Ureter (tissue), 1 donor: ENCODE data around the gene SEC24B. TPM values are rescaled to one million over a fixed set of nuclear protein-coding genes. Genes with fewer than 3 reads are reported as not detected.

ENCODE experiments used
- DNase-seq: peaks from one replicate; pipeline ENCODE4 v3.0.0-alpha.2; 2020; ENCODE audit warnings: low spot score
- total RNA-seq: library from RNA; stranded (reverse); gene quantifications from one replicate; pipeline ENCODE4 v1.2.4, GENCODE V29; 2023
- donor health status: DM: yes; HTN: yes; CAD: no.

The SEC24B gene
- total RNA-seq, result 45.2 TPM

GRCh38 chr4:109433205-109434006 is at the start of gene SEC24B:
TSS of gene SEC24B (plus strand) at chr4:109433815. CDS start at chr4:109433870, 55 bp downstream.
- DNase-seq, result peak; percentile 93

DNA sequence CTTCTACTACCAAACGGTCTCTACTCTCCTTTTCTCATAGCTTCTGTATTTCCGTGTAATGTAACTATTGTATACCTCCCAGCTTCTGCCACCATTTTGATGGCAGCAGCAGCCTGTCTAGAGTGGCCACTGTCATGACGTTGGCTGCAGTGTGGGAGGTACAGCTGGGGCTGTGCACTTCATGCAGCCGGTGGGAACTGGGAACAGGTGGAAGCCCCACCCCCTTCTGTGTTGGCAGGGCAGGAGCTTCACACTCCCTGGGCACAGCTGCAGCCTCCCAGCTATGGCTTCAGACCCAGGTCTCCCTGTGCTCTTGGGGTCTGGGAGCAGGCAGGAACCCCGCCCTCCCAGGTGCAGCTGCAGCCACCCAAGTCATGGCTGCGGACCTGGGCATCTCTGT is 49.8 kb upstream of the SEC24B start:
- DNase-seq, result no peak

- no peak for DNase-seq
Measured at GRCh38 chr4:109385260-109385659, 48.4 kb upstream of the SEC24B start.

GRCh38 chr4:109389369-109390114 is 44.1 kb upstream of the SEC24B start:
- no peak for DNase-seq

DNA sequence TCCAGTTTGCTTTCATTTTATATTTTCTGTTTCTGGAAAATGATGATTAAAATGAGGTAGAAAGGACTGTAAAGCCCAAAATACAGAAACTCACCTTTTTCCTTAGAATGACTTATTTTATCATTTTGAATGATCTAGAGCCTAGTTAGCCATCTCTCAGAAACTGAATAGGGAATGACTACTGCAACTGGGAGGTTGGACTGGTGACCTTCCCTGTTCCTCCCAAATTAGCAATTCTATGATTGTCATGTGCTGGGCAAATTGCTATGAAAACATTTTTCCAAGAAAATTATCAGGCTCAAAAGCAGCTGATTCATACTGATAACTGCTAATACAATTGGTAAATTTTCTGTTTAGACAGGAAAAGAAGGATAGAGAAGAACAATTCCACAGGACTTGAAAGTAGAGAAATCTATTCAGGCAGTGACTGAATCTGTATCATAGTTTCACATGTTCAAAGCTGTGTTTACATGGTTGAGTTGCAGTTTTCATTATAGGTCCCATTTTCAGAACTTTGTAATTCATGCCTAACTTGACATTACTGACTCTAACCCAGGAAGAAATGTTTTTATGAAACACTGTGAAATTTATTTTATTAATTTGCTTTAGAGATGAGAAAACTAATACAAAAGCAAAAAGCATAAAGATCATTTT is 43.4 kb upstream of the SEC24B start:
- DNase-seq, result no peak

- DNase-seq, result no peak
Measured at GRCh38 chr4:109395694-109396093, 37.9 kb upstream of the SEC24B start.

DNA sequence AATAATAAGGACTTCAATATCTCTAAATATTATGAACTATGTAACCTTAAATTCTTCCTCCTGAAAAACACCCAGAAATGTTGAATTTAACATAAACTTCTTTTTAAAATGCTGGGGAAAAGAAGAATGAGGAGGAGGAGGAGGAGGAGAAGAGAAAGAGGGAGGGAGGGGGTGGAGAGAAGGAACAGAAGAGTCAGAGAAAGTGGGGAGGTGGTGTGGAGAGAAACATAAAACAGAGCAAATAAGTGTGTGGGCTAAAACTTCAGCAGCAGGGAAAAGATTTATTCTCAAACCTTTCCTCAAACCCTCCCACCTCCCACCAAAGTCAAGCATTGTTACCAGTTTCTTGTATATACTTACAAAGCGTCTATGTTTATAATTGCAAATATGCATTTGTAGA is 34.7 kb upstream of the SEC24B start:
- no peak for DNase-seq

DNA sequence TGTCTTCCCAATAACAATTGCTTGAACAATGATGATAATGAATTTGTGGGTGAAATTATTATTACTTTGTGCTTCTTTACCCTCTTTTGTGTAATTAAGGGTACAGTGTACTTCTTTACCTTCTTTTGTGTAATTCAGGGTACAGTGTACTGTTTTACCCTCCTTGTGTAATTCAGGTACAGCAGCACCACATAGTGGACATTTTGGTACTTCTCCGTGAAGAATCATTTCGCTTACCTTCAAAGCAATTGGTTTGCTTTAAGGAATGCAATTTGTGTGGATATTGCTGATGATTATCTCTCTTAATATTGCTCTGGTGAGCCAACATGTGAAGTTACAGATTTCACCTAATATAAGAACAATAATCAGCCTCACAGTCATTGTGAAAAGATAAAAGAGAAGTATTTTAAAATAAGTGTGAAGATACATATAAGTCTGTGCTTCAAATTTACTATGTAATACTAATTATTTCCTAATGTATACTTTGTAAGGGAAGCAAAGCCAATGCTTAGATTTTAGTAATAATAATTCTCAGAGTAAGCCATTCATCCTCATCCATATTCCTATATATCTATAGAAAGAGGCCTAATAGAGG is 27.2 kb upstream of the SEC24B start:
- no peak for DNase-seq

- DNase-seq, result no peak
Measured at GRCh38 chr4:109407027-109407737, 26.4 kb upstream of the SEC24B start.

- DNase-seq, result no peak
Measured at GRCh38 chr4:109408711-109409110, 24.9 kb upstream of the SEC24B start.

DNA sequence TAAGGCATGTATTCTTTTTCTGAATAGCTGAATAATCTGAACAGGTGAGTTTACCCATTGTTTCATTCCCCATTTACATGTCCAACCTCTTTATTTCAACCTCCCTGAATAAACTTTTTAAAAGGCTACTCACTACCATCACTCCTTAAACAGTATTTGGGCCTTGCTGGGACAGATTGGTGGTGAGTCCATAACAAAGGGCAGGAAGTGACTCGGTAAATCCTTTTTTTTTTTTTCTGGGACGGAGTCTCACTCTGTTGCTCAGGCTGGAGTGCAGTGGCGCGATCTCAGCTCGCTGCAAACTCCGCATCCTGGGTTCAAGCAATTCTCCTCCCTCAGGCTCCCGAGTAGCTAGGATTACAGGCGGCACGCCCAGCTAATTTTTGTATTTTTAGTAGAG is 23.4 kb upstream of the SEC24B start:
- no peak for DNase-seq

DNA sequence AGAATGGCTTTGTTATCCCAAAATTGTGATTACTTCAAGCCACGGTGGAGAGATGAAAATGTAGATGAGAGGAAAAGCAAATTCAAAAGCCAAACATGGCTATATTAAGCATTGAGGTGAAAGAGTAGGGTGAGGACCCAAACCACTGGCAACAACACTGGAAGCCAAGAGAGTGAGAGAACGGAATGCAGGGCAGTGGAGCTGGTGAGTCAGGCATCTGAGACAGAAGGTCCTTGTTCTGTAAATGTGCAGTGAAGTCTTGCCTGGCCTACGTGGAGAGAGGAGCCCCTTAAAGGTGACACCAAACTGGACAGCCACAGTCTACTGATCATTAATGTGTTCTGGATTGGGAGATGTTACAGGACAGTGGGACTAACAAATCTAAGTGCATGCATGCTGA is 22.8 kb upstream of the SEC24B start:
- no peak for DNase-seq

DNA sequence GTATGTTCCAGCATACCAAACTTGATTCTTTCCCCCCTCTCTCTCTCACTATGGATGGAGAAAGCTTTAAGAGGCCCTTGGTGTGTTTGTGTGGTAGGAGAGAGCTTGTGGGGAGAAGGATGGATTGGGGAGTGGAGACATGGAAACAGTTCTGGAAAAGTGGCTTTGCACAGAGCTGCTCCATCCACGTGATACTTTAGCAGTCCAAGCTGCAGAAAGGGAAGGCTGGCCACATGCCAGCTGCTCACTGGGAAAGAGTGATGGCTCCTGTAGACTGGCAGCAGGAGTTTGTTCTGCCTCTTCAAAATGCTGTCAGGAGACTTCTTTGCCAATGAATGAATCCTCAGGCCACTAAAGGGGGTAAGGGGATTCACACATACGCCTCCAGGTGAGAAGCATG is 21.7 kb upstream of the SEC24B start:
- no peak for DNase-seq

- DNase-seq, result no peak
Measured at GRCh38 chr4:109412776-109413175, 20.8 kb upstream of the SEC24B start.

- DNase-seq, result no peak
Measured at GRCh38 chr4:109414938-109415337, 18.7 kb upstream of the SEC24B start.

DNA sequence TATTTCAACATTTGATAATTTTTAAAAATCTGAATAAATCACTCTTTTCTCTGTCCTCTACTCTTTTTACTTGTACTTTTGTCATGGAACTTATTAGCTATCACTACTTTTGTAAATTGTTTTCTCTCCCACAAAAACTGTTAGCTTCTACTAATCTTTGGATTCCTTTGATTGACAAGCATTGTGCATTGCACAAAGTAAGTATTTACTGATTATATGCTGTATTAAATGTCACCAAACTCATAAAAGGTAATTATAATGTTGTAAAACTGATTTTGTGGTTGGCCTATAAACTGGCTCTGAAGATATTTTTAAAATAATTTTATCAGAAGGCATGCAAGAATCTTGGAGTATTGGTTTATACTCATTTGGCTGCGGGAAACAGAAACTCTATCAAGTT is 15.0 kb upstream of the SEC24B start:
- DNase-seq, result no peak

DNA sequence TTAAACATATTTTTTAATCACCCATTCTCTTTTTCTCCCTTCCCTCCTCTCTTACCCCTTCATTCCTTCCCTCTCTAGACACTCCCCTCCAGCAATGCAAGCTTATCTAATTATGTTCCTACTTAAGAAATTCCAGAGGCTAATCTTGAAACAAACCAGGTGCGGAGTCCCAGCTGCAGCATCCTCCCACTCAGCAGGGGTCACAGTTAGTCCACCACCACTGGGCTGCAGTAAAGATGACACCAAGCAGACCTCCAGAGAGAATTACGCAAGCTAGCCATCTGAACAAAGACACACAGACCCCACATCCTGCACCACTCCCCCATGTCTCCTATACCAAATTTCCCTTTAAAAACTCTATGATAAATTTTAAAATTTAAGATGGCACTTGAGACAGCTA is 13.9 kb upstream of the SEC24B start:
- no peak for DNase-seq

DNA sequence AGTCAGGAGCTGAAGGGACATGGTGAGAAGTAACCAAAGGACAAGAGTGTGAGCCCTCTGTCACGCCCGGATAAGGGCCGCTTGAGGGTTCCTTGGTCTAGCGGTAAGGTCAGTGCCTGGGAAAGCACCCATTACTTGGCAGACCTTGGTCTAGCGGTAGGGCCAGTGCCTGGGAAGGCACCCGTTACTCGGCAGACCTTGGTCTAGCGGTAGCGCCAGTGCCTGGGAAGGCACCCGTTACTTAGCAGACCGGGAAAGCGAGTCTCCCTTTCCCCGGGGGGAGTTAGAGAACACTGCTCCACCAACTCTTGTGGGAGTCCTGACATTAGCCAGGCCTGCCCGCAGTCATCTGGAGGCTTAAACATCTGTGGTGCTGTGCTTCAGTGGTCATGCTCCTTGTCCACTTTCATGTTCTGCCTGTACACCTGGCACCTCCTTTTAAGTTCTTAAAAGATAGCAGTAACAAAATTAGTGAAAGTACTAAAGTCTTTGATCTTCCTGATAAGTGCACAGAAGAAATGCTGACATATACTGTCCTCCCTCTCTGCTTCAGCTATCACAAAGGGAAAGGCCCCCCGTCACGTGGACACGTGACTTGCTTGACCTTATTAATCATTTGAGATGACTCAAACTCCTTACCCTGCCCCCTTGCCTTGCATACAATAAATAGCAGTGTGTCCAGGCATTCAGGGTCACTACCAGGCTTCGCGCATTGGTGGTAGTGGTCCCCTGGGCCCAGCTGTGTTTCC is 9.3 kb upstream of the SEC24B start:
- DNase-seq, result no peak

DNA sequence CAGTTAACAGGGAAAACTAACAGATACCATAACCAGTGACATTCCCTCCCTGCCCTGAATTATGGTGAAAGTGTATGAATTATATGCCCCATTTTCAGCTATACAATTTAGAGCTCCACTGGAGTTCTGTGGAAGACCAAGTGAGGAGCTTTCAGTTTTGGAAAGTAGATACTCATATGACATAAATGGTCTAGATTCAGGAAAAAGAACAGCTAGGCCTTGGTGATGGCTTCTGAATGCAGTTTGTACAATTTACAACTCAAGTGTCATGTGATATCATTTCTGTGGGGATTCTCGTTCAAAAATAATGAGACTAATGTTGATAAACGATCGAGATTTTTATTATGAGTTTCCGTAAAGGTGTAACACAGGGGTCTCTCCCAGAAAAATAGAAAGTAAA is 8.2 kb upstream of the SEC24B start:
- no peak for DNase-seq

DNA sequence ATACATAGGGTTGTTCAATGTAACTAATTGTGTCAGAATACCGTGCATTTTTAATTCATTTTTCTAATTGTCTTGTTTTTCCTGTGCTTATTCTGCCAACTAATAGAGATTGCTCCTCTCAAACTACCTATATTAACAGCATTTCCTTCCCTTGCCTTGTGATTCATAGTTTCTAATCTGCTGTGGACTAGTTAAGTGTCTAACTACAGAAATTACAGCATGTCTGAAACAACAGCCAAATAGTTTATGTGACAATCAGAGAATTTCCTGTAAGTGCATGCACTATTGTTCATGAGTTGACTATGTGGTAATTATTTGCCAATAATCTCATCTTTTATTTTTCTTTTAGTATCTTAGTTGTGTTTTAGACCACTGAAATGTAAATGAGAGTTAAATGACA is 4.1 kb upstream of the SEC24B start:
- no peak for DNase-seq

DNA sequence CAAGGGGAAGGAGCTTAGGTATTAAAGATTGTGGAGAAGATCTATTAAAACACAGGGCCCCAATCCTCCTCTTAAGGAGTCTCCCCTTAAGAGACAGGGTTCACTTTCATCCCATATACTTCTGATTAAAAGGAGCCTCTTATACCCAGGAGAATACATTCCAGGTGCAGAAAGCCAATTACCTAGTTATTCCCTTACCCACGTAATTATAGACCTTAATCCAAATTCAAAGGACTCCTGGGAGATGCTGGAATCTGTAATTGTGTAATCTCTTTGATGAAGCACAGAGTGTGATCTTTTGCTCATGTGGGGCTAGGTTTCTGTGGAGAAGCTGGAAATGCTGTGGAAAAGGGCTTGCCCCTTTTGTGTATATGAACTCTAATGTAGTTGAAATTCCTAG is 1.4 kb upstream of the SEC24B start:
- no peak for DNase-seq
